K562 (cell line): ENCODE data around the gene KISS1R. TPM values are rescaled to one million over a fixed set of nuclear protein-coding genes. Genes with fewer than 3 reads are reported as not detected.

Experiments used
- ATAC-seq: fragments of 200-7000 bp; cut with Tn5 transposase; 3 replicates; pipeline ENCODE4 v1.9.1; 2020; ENCODE audit warnings: moderate library complexity
- BruUV-seq: library from RNA; stranded (reverse); fragments of 400-500 nt; replicated peaks from 2 replicates; lab custom pipeline; 2021; lab: Mats Ljungman, UMichigan
- CTCF ChIA-PET: fragments of 300-600 bp; formaldehyde crosslinking; extraction: SDS; loops from one replicate; lab custom pipeline; 2021; ENCODE audit warnings: low intra/inter-chr PET ratio; lab: Yijun Ruan, JAX
- POLR2A ChIA-PET: fragments of 300-600, 350-650 bp; sonication (Branson Sonifier 250); formaldehyde crosslinking; extraction: SDS; loops from one replicate; lab custom pipeline; 2021; ENCODE audit warnings: antibody characterized with exemption, inconsistent platforms; lab: Yijun Ruan, JAX
- DNase-seq, 4 experiments: peaks; one replicate each; pipeline versions ENCODE4 v3.0.0 to v3.0.0-alpha.2; 2011 to 2018; ENCODE audit warnings: low spot score in 3 of 4, mixed read lengths in 3 of 4; ENCODE audit errors: extremely low read depth in 1 of 4
- FAIRE-seq: peaks from 2 replicates; lab custom pipeline; 2011; peaks lifted over from hg19 to GRCh38; lab: Jason Lieb, UNC
- H2AFZ ChIP-seq: 2 replicates; pipeline ENCODE4 v1.6.0; 2011; ENCODE audit warnings: low read depth, low read length, control low read depth, inconsistent platforms
- H3K27ac ChIP-seq: fragments of 200-600 bp; 3 replicates; pipeline ENCODE4 v1.8.0; 2011; ENCODE audit warnings: low read depth, mild to moderate bottlenecking, control low read depth, inconsistent platforms, low read length, moderate library complexity, mixed read lengths; ENCODE audit errors: extremely low read depth
- H3K27me3 ChIP-seq, 2 experiments: fragments of 300-600 bp in 1 of 2; 2 replicates in 1 of 2; 3 replicates in 1 of 2; pipeline versions ENCODE4 v1.6.0 to v1.8.0; 2011; ENCODE audit warnings: inconsistent platforms in 2 of 2, low read length in 2 of 2, mild to moderate bottlenecking in 1 of 2, mixed read lengths in 1 of 2, moderate library complexity in 1 of 2; ENCODE audit not compliant: control insufficient read depth in 2 of 2, insufficient read depth in 2 of 2
- H3K36me3 ChIP-seq: fragments of 300-600 bp; 3 replicates; pipeline ENCODE4 v1.8.0; 2011; ENCODE audit warnings: mild to moderate bottlenecking, low read length, inconsistent platforms; ENCODE audit not compliant: control insufficient read depth, insufficient read depth
- H3K4me1 ChIP-seq, 2 experiments: fragments of 200-600 bp in 1 of 2; replicated peaks in 1 of 2; 2 replicates in 1 of 2; 3 replicates in 1 of 2; pipeline versions ENCODE4 v1.5.1 to v1.8.0; 2011; ENCODE audit warnings: inconsistent platforms in 2 of 2, low read length in 2 of 2, mild to moderate bottlenecking in 1 of 2, mixed read lengths in 1 of 2, moderate library complexity in 1 of 2; ENCODE audit not compliant: control insufficient read depth in 2 of 2, insufficient read depth in 2 of 2
- H3K4me2 ChIP-seq: 2 replicates; pipeline ENCODE4 v1.6.1; 2011; ENCODE audit warnings: low read length, control low read depth, inconsistent platforms, mixed read lengths; ENCODE audit not compliant: insufficient read depth
- H3K4me3 ChIP-seq: fragments of 200-600 bp; sonication (generic), shearing (Covaris generic); 2 replicates; pipeline ENCODE4 v1.5.1; 2016; ENCODE audit warnings: control low read depth, inconsistent platforms
- H3K79me2 ChIP-seq: fragments of 200-600 bp; 3 replicates; pipeline ENCODE4 v1.8.0; 2011; ENCODE audit warnings: low read length, inconsistent platforms; ENCODE audit not compliant: control insufficient read depth, insufficient read depth
- H3K9ac ChIP-seq, 2 experiments: 2 replicates each; pipeline versions ENCODE4 v1.6.0 to v1.6.1; 2011; ENCODE audit warnings: low read depth in 2 of 2, low read length in 2 of 2, control low read depth in 1 of 2, inconsistent platforms in 1 of 2, mild to moderate bottlenecking in 1 of 2, mixed read lengths in 1 of 2; ENCODE audit not compliant: insufficient read depth in 1 of 2
- H3K9me1 ChIP-seq: one replicate; pipeline ENCODE4 v1.6.0; 2011; ENCODE audit warnings: inconsistent platforms, mild to moderate bottlenecking, low read length, moderate library complexity; ENCODE audit not compliant: control insufficient read depth, insufficient read depth
- H3K9me3 ChIP-seq: replicated peaks from 2 replicates; pipeline ENCODE4 v1.5.1; 2011; ENCODE audit warnings: low read depth, low read length, inconsistent platforms; ENCODE audit not compliant: control insufficient read depth, insufficient read depth
- H4K20me1 ChIP-seq: replicated peaks from 2 replicates; pipeline ENCODE4 v1.6.1; 2011; ENCODE audit warnings: low read length, inconsistent platforms, mixed read lengths; ENCODE audit not compliant: control insufficient read depth, insufficient read depth
- ELF1 ChIP-seq: fragments of 200-800 bp; sonication (Bioruptor generic); IDR thresholded peaks from 2 replicates; pipeline ENCODE4 v1.6.1; 2016; ENCODE audit warnings: missing genetic modification characterization, missing compliant biosample characterization
- SP2 ChIP-seq: IDR thresholded peaks from 2 replicates; pipeline ENCODE4 v1.6.1; 2011; ENCODE audit warnings: mild to moderate bottlenecking, low read depth, low read length, moderate library complexity; ENCODE audit not compliant: poor library complexity, severe bottlenecking; ENCODE audit errors: extremely low read depth
- SPI1 ChIP-seq: IDR thresholded peaks from 2 replicates; pipeline ENCODE4 v1.6.1; 2011; ENCODE audit warnings: low read depth, low read length, control low read depth, borderline replicate concordance
- ZNF583 ChIP-seq: fragments of 250-450 bp; sonication (Bioruptor Pico); IDR thresholded peaks from 2 replicates; pipeline ENCODE4 v1.4.0; 2020
- WGBS: fragments of 100-300 bp; shearing (Covaris generic); methylation state at CpG from one replicate; pipeline ENCODE4 v1.1.6; 2016; ENCODE audit warnings: low coverage, mixed read lengths; ENCODE audit not compliant: insufficient coverage; ENCODE audit errors: missing lambda C conversion rate; 5-methylcytosine and 5-hydroxymethylcytosine counted together
- in situ Hi-C: fragments of 300-500 bp; cut with MboI; formaldehyde crosslinking; loops from 4 replicates; pipeline ENCODE4 v1.15.0; 2018; ENCODE audit warnings: inconsistent platforms, mixed read lengths
- intact Hi-C: fragments of 100-400 bp; cut with micrococcal nuclease; formaldehyde crosslinking; loops from 2 replicates; pipeline ENCODE4 v1.14.2; 2022
- polyA plus RNA-seq, 8 experiments: library from polyadenylated mRNA; depleted of rRNA in 4 of 8; stranded (reverse) in 5 of 8; unstranded in 3 of 8; fragments of >200 nt; fragmentation: Nextera tagmentation in 2 of 8; fragmentation: Illumina TruSeq in 1 of 8; extraction: Ambion mirVana in 2 of 8; extraction: Trizol in 1 of 8; gene quantifications; 2 replicates each; pipeline versions ENCODE4 v1.2.1 to v1.2.3, GENCODE V29; 2011 to 2014; ENCODE audit warnings: inconsistent platforms in 1 of 8, missing spikeins in 1 of 8
- total RNA-seq, 7 experiments: library from RNA; depleted of rRNA in 6 of 7; stranded (reverse); fragments of >200 nt in 6 of 7; fragmentation: Illumina TruSeq in 2 of 7; extraction: Trizol in 2 of 7; gene quantifications; 2 replicates each; pipeline versions ENCODE4 v1.2.1 to v1.2.3, GENCODE V29; 2011 to 2021; ENCODE audit warnings: low replicate concordance in 1 of 7
- TF ChIP-seq, protein P1 (sequence below), 2 experiments: fragments of 450-650 bp; IDR thresholded peaks; 2 replicates each; pipeline ENCODE4 v1.6.1; 2018; ENCODE audit warnings: mild to moderate bottlenecking in 2 of 2, low read depth in 1 of 2; ENCODE audit not compliant: partially characterized antibody in 2 of 2
- TF ChIP-seq, protein P2 (sequence below): fragments of 450-650 bp; IDR thresholded peaks from 2 replicates; pipeline ENCODE4 v1.6.1; 2016; ENCODE audit warnings: low read depth, mild to moderate bottlenecking, moderate library complexity
- TF ChIP-seq, protein P3 (sequence below): fragments of 250-450 bp; sonication (Bioruptor Pico); IDR thresholded peaks from 2 replicates; pipeline ENCODE4 v1.4.0; 2020

Gene KISS1R
- total and polyA plus RNA-seq, 9 of the 15 experiments (the other 6 are each of a cell fraction or from before 2014, with no cell fraction given): 0.37 to 39.4 (median 2.0) TPM

DNA sequence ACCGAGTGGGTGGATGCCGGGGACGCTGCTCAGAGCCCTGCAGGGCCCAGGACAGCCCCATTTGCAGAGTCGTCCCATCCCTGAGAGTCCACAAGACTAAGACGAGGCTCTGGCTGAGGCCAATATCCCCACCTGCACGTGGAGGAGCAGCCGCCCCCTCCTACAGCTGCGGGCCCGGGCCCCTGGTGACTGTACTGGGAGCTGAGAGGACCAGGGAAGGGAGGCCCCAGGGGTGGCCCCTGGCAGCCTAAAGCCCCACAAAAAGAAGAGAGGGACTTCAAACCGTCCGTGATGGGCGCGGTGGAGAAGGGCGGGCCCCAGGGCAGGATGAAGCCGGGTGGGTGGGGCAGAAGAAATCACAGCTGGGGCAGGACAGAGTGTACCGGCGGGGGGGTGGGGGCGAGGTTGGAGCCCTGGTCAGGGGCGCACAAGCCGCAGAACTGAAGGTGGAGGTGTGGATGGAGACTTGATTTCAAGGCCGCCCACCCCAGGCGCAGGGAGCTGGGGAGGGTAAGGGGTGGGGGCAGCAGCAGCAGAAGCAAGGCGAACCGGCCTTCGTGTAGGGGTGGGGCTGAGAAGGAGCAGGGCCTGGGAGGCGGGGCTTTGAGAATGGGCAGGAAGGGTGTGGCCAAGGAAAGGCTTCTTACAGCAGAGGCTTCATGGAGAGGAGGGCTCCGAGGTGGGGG is 44.7 kb upstream of the KISS1R start (continued):
- TF ChIP-seq, protein P1, sequence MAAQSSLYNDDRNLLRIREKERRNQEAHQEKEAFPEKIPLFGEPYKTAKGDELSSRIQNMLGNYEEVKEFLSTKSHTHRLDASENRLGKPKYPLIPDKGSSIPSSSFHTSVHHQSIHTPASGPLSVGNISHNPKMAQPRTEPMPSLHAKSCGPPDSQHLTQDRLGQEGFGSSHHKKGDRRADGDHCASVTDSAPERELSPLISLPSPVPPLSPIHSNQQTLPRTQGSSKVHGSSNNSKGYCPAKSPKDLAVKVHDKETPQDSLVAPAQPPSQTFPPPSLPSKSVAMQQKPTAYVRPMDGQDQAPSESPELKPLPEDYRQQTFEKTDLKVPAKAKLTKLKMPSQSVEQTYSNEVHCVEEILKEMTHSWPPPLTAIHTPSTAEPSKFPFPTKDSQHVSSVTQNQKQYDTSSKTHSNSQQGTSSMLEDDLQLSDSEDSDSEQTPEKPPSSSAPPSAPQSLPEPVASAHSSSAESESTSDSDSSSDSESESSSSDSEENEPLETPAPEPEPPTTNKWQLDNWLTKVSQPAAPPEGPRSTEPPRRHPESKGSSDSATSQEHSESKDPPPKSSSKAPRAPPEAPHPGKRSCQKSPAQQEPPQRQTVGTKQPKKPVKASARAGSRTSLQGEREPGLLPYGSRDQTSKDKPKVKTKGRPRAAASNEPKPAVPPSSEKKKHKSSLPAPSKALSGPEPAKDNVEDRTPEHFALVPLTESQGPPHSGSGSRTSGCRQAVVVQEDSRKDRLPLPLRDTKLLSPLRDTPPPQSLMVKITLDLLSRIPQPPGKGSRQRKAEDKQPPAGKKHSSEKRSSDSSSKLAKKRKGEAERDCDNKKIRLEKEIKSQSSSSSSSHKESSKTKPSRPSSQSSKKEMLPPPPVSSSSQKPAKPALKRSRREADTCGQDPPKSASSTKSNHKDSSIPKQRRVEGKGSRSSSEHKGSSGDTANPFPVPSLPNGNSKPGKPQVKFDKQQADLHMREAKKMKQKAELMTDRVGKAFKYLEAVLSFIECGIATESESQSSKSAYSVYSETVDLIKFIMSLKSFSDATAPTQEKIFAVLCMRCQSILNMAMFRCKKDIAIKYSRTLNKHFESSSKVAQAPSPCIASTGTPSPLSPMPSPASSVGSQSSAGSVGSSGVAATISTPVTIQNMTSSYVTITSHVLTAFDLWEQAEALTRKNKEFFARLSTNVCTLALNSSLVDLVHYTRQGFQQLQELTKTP (IDR thresholded peaks at IDR 0.05; ENCODE audit: low read depth in 1 of 2, partially characterized antibody in 2 of 2): no peak
- TF ChIP-seq, protein P2, sequence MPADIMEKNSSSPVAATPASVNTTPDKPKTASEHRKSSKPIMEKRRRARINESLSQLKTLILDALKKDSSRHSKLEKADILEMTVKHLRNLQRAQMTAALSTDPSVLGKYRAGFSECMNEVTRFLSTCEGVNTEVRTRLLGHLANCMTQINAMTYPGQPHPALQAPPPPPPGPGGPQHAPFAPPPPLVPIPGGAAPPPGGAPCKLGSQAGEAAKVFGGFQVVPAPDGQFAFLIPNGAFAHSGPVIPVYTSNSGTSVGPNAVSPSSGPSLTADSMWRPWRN: no peak

DNA sequence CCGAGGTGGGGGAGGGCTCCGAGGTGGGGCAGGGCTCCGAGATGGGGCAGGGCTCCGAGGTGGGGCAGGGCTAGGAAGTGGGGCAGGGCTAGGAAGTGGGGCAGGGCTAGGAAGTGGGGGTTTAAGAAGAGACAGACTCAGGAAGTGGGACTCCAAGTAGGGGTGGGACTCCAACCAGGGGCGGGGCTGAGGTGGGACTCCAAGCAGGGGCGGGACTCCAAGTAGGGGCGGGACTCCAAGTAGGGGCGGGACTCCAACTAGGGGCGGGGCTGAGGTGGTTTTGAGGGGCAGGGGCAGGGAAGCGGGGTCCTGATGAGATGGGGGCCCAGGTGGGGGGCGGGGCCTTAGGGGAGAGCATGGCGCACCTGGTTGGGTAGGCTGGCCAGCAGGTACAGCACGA is 44.0 kb upstream of the KISS1R start:
- ATAC-seq (peak; percentile 90), DNase-seq (peak; percentile 69 to 86 (median 77)), FAIRE-seq (no peak)
- POLR2A ChIA-PET: interaction anchor here (2.0 kb wide), 1 partner anchor 35 kb away, joined by 7 read pairs; no protein-coding TSS in a partner anchor
- no peak overlapping the region for H3K4me3 ChIP-seq
- intact Hi-C loops (no loop called here), in situ Hi-C loops (no loop called here)
- no TSS peak for BruUV-seq
- H2AFZ ChIP-seq: no peak overlapping the region
- H3K4me2 ChIP-seq: no peak overlapping the region; the same call in 1 of the 2 replicates
- H3K36me3 ChIP-seq: peaks cover 77% of the 10 kb centered on the region; the same call in 2 of the 3 replicates
- H3K79me2 ChIP-seq: no peaks in the 10 kb centered on the region
- peak overlapping the region; percentile 44; the same call in 2 of the 3 replicates for H3K27ac ChIP-seq
- H3K4me1 ChIP-seq: peaks cover 16 to 69% of the 10 kb centered on the region in 2 experiments
- no peaks in the 10 kb centered on the region for H3K9me3 ChIP-seq
- CTCF ChIA-PET: no interaction called here
- no peaks in the 10 kb centered on the region for H3K9me1 ChIP-seq
- no peak overlapping the region for H3K9ac ChIP-seq
- WGBS: no CpG with 5 or more reads among the region's 13 CpGs
- H3K27me3 ChIP-seq: no peaks in the 10 kb centered on the region
- H4K20me1 ChIP-seq: no peaks in the 10 kb centered on the region; the same call in 1 of the 2 replicates
- TF ChIP-seq, protein P3, sequence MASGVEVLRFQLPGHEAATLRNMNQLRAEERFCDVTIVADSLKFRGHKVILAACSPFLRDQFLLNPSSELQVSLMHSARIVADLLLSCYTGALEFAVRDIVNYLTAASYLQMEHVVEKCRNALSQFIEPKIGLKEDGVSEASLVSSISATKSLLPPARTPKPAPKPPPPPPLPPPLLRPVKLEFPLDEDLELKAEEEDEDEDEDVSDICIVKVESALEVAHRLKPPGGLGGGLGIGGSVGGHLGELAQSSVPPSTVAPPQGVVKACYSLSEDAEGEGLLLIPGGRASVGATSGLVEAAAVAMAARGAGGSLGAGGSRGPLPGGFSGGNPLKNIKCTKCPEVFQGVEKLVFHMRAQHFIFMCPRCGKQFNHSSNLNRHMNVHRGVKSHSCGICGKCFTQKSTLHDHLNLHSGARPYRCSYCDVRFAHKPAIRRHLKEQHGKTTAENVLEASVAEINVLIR (CRISPR knock-in tag): no peak
- TF ChIP-seq SP2 (no peak), SPI1 (0 out of 2 replicates have a peak, but pooled peaks have one; percentile 5), ELF1 (0 out of 2 replicates have a peak, but pooled peaks have one; percentile 51), ZNF583 (CRISPR knock-in tag) (no peak)
